Measurements from ENCODE around the gene NYNRIN.
"Not testable (repeated sequence)": the region's sequence is repeated elsewhere in the genome, so short reads cannot be mapped to it uniquely, and the experiment has no call there.

Gene NYNRIN

GRCh38 chr14:24434676-24435075, 35.9 kb downstream of the NYNRIN start:
- DNase-seq: no peak

- DNase-seq: no peak
These were observed 36.5 kb downstream of the NYNRIN start for GRCh38 chr14:24435192-24435810.

DNA sequence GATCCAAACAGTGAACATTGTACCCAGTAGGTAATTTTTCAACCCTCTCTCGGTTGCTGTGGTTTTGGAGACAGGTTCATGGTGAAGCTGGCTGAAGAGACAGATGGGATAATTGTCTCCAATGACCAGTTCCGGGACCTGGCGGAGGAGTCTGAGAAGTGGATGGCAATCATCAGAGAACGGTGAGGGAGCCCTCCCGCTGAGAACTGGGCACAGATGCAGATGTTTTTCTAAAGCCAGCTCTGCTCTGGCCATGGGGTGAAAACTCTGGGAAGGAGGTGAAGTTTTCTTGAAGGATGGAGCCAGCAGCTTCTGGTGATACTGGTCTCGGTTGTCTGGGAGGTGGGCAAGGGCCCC, 37.2 kb downstream of the NYNRIN start:
- DNase-seq: no peak

DNA sequence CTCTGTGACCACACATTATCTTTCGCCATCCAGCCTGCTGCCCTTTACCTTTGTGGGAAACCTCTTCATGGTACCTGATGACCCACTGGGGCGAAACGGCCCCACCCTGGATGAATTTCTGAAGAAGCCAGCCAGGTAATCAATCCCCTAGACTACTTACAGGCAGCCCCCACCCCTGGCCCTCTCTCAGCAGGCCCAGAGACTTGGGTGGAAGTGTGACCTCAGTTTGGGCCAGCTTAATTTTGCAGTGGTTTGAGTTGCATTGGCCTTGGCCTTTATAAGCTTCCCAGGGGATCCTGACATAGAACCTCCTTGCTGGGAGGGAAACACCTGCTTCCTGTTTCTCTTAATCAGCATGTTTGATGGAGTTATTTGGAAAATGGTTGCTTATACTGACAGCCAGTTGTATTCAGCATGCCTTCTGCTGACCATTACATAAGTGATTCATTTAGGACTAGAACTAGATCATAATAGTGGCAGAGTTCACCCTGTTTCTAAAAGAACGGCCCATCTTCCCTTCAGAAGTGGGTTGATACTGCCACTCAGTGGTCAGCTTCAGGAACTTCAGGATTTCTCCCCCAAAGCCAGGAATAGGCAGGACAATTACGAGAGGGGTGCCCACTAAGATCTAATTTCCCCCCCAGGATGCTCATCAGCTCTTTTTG, 37.7 kb downstream of the NYNRIN start:
- DNase-seq: no peak

- no peak for DNase-seq
These were observed 38.4 kb downstream of the NYNRIN start for GRCh38 chr14:24437020-24437735.

DNA sequence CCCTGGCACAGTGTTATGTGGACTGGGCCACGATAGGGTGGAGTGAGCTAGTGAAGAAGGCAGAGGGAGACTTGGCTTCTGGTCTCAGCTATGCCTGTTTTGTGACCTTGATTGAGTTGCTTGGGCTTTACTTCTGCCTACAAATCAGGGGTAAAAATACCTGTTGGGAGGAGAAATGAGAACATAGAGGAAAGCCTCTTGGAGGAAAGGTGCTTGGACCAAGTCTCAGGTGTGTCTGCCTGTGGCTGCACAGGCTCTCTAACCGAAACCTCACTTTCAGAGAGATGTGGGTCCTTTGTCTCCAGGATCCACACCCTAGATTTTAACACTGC, 38.9 kb downstream of the NYNRIN start:
- no peak for DNase-seq

DNA sequence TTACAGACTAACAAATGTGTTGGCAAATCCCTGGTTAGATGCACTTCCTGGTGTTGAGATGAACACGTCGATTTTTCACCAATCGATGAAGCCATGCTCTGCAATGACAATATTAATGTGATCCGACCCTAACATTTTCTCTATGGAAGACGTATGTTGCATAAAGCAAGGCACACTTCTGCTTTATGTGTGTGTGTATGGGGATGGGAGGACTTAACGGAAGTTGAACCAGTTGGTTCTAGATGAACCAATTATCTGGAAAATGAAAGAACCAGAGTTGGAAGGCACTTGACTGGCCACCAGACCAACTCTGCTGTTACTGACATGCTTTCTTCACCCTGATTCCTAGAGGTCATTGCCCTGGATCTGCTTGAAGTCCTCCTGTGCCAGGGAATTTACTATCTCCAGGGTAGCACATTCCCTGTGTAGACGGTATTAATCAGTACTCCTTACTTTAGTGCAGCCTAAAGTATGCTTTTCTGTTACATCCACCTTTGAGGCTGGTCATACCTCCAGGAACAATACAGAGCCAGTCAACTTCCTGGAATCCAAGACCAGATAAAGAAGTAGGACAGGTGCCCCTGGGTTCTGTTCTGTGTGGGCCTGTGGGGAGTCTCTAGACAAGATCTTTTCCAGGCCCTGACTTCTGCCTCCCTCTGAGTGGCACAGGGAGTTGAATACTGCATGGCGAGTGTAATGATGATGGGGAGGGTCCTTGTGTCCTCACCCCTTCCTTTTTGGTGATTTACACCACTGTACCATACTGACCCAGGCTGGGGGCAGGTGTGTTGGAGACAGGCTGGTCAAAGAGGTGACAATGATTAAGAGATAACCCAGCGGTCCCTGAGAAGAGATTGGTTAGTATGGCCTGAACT, 39.7 kb downstream of the NYNRIN start:
- DNase-seq: no peak

DNA sequence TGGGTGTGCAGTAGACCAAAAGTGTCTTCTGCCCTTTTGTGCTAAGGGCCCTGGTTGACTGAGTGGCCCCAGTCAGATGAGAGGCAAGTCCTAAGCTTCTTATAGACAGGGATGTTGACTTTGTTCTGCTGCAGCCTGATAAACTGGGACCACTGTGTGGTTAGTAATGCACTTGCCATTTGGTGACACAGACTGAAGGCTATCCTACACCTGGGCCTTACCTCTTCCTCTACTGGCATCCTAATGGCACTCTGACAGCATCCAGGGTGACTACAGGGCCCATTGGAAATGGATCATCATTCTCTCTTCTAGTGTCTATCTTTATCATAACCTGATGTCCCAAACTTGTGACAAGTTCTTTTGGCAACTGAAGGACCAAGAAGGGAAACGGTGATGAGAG, 40.5 kb downstream of the NYNRIN start:
- DNase-seq: no peak

DNA sequence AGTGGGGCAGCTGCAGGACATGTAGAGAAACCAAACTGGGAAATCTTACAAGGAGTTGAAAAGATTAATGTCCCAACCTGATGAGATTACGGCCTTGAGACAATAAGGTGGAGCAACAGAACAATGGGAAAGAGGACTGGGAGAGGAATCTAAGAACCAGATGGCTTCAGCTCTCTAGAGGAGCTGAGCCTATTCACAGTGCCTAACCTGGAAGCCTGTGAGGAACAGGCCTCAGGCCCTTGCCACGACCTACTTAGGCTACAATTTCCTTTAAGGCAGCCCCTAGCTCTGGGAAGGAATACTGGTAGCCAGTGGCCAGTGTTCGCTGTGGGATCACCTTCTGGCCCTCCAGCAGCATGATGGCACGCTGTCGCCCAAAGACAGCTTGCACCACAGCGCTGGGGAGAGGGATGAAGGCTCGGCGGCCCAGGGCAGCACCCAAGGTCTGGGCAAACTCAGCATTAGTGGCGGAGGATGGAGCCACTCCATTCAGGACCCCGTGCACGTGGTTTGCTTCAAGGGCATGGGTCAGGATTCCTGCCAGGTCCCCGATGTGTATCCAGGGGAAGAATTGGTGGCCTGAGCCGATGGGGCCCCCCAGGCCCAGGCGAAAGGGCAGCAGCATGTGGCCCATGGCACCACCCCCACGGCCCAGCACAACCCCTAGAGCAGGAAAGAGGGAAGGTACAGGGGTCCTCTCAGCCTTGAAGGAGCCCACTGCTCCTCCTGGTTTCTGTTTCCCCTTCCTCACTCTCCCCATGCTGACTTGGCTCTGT, 41.2 kb downstream of the NYNRIN start:
- no peak for DNase-seq

DNA sequence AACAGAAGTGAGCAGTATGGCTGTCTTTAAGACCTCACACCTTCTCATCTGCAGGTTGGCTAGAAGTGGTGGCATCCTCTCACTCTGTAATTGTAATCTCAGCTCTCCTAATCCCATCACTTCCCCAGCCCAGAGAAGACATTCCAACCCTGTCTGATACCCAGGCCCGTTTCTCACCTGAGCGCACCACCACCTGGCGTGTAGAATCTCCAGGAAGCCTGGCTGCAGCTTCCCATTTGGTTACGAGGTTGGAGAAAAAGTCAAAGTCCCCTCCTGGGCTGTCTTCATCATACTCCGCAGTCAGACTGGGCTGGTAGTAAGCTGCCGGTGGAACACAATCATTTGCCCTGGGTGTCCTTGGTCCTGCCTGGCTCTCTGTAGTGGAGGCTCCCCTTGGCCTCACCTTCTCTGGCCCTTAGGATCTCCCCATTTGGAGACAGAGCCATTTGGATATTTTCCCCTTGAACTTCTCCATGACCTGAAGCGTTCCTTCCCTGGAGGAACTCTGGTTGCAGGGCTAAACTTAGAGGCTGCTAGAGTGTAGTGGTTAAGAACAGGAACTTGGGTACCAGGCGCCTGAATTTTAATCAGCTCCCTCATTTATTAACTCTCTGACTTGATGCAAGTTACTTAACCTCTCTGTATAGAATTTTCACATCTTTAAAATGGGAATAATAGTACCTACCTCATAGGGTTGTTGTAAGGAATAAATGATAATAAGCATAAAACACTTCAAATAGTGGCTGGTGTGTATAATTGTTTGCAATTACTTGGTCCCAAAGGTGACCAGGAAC, 42.0 kb downstream of the NYNRIN start:
- DNase-seq: no peak

GRCh38 chr14:24441485-24441884, 42.7 kb downstream of the NYNRIN start:
- DNase-seq: no peak

- DNase-seq: no peak
These were observed 43.1 kb downstream of the NYNRIN start for GRCh38 chr14:24441904-24442239.

GRCh38 chr14:24442240-24443052, 43.6 kb downstream of the NYNRIN start, which contains the start of gene SDR39U1:
Gene SDR39U1 (minus strand): TSS chr14:24442776. CDS start chr14:24442769, 7 bp downstream.
- peak; percentile 93 for DNase-seq

GRCh38 chr14:24443053-24443665, 44.4 kb downstream of the NYNRIN start:
- DNase-seq: no peak

DNA sequence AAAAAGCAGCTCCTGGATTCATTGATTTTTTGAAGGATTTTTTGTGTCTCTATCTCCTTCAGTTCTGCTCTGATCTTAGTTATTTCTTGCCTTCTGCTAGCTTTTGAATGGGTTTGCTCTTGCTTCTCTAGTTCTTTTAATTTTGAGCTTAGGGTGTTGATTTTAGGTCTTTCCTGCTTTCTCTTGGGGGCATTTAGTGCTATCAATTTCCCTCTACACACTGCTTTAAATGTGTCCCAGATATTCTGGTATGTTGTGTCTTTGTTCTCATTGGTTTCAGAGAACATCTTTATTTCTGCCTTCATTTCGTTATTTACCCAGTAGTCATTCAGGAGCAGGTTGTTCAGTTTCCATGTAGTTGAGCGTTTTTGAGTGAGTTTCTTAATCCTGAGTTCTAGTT, 52.0 kb downstream of the NYNRIN start:
- DNase-seq: not testable (repeated sequence)

DNA sequence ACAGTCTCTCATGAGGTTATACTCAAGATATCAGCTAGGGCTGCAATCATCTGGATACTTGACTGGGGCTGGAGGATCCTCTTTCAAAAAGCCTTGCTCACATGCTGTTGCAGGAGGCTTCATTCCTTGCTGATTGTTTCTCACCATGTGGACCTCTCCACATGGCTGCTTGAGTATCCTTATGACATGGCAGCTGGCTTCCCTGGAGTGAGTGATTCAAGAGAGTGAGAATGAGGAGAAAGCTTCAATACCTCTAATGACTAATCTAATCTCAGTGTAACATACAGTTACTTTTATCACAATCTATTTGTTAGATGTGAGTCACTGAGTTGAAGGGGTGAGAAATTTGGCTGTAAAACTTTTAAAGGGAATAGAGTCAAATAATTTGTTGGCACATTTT, 58.2 kb downstream of the NYNRIN start:
- no peak for DNase-seq

DNA sequence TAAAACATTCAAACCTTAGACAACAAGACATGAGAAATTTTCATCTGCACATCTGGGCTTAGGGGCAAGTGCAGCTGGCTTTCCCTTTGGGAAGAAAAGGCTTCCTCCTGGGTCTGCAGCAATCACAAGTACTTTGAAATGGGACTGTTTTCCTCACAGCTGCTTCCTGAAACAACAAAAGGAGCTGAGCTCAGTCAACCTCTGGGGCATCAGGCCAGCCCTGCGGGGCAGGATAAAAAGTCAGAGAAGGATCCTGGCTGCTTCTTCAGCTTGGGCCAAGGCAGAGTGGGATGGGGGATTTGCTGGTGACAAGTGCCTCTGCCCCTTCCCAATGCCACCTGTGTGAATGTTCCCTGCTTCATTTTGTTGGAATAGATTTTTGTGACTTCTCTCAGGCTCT, 59.9 kb downstream of the NYNRIN start:
- no peak for DNase-seq

GRCh38 chr14:24459331-24459730, 60.5 kb downstream of the NYNRIN start:
- no peak for DNase-seq

DNA sequence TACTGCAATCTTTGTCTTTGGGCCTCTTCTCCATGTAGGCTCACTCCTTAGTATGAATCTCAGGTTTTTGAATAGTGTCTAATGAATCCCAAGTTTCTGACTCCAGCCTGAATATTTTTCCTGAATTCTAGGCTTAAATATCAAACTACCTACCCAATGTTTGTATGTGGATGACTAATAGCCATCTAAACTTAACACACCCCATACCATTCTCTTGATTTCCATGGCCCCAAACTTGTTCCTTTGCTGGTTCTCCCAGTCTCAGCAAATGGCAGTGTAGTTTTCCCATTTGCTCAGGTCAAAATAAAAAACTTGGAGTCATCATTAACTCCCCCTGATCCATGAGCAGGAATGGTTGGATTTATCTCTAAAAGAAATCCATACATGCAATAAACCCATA, 62.5 kb downstream of the NYNRIN start:
- no peak for DNase-seq
